ENCODE results near the gene TMEM203.

DNA sequence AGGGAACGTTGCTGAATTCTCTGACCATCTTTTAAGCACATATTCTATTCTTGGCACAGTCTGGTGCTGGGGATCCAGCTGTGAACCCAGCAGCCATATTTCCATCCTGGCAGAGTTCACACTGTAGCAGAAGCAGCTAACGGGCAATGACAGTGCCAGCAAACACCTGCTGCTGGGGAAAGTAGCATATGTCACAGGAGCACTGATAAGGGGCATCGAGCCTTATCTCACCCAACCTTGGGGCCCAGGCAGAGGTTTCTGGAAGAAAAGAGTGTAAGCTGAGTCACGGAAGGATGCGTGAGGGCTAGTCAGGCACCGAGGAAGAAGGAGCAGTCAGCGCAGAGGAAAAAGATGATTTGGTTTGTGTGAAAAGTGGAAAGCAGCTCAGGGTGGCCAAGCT, 1.2 kb upstream of the TMEM203 start:
- no peak for TF ChIP-seq CTCF (conservative IDR thresholded peaks at IDR 0.05; ENCODE audit: low read length)
- TF ChIP-seq EZH2phosphoT487 (IDR thresholded peaks at IDR 0.05; ENCODE audit: borderline replicate concordance, low read depth, low read length), result no peak
